OCI-LY7 (cell line): Measurements from ENCODE around the gene TSPAN17. TPM values are rescaled to one million over a fixed set of nuclear protein-coding genes. Genes with fewer than 3 reads are reported as not detected.

ENCODE experiments used
- BruUV-seq: library from RNA; stranded (reverse); fragments of 400-500 nt; replicated peaks from 2 replicates; lab custom pipeline; 2021; lab: Mats Ljungman, UMichigan
- CTCF ChIA-PET: fragments of 300-600 bp; sonication (Branson Sonifier 250); formaldehyde crosslinking; loops from one replicate; lab custom pipeline; 2022; ENCODE audit warnings: antibody characterized with exemption; ENCODE audit not compliant: unreplicated experiment; lab: Charles Lee
- POLR2A ChIA-PET: fragments of 300-600 bp; sonication (Branson Sonifier 250); formaldehyde crosslinking; loops from one replicate; lab custom pipeline; 2022; ENCODE audit warnings: antibody characterized with exemption; lab: Charles Lee
- DNase-seq: peaks from one replicate; pipeline ENCODE4 v3.0.0-alpha.2; 2015; ENCODE audit warnings: low spot score
- H2AFZ ChIP-seq: fragments of 200-600 bp; sonication (generic), shearing (Covaris generic); 2 replicates; pipeline ENCODE4 v1.6.1; 2014; ENCODE audit warnings: mild to moderate bottlenecking, antibody characterized with exemption, low read length, moderate library complexity
- H3K27ac ChIP-seq: fragments of 200-600 bp; sonication (generic); 2 replicates; pipeline ENCODE4 v1.5.1; 2014; ENCODE audit warnings: mixed run types, low read depth, mild to moderate bottlenecking, moderate library complexity, low read length, inconsistent platforms; ENCODE audit not compliant: poor library complexity, severe bottlenecking
- H3K36me3 ChIP-seq: fragments of 200-600 bp; sonication (generic); 2 replicates; pipeline ENCODE4 v1.6.1; 2014; ENCODE audit warnings: mild to moderate bottlenecking, antibody characterized with exemption, low read length, moderate library complexity, mixed read lengths; ENCODE audit not compliant: insufficient read depth
- H3K4me1 ChIP-seq: fragments of 200-600 bp; sonication (generic); 2 replicates; pipeline ENCODE4 v1.5.1; 2014; ENCODE audit warnings: mild to moderate bottlenecking, low read length; ENCODE audit not compliant: insufficient read depth, poor library complexity, severe bottlenecking
- H3K4me2 ChIP-seq: fragments of 200-600 bp; sonication (generic); 2 replicates; pipeline ENCODE4 v1.6.1; 2014; ENCODE audit warnings: mild to moderate bottlenecking, low read length
- H3K4me3 ChIP-seq: fragments of 200-600 bp; sonication (generic); 2 replicates; pipeline ENCODE4 v1.5.1; 2014; ENCODE audit warnings: mild to moderate bottlenecking, low read depth, low read length; ENCODE audit not compliant: poor library complexity, severe bottlenecking
- H3K79me2 ChIP-seq: fragments of 200-600 bp; sonication (generic); 2 replicates; pipeline ENCODE4 v1.6.1; 2016; ENCODE audit warnings: low read depth, mild to moderate bottlenecking, low read length, moderate library complexity, mixed read lengths; ENCODE audit not compliant: insufficient read depth
- H3K9me2 ChIP-seq: fragments of 200-600 bp; sonication (generic); 2 replicates; pipeline ENCODE4 v1.6.1; 2016; ENCODE audit warnings: mild to moderate bottlenecking, low read length, mixed read lengths; ENCODE audit not compliant: insufficient read depth
- H3K9me3 ChIP-seq: fragments of 200-600 bp; sonication (generic); 2 replicates; pipeline ENCODE4 v1.6.1; 2014; ENCODE audit warnings: mild to moderate bottlenecking, mixed run types, low read length, mixed read lengths
- H4K20me1 ChIP-seq: fragments of 200-600 bp; sonication (generic); 2 replicates; pipeline ENCODE4 v1.6.1; 2014; ENCODE audit warnings: mild to moderate bottlenecking, antibody characterized with exemption, low read length, moderate library complexity, mixed read lengths; ENCODE audit not compliant: insufficient read depth
- EZH2phosphoT487 ChIP-seq: fragments of 200-600 bp; sonication (generic); IDR thresholded peaks from 2 replicates; pipeline ENCODE4 v1.6.1; 2018; ENCODE audit warnings: low read depth, borderline replicate concordance, mild to moderate bottlenecking, mixed run types, antibody characterized with exemption, low read length, moderate library complexity, mixed read lengths
- intact Hi-C: fragments of 100-400 bp; cut with micrococcal nuclease; formaldehyde crosslinking; loops from one replicate; pipeline ENCODE4 v1.10.0; 2022; ENCODE audit not compliant: unreplicated experiment
- total RNA-seq, 2 experiments: library from RNA; depleted of rRNA in 1 of 2; stranded (reverse); fragments of >200 nt in 1 of 2; shearing (Covaris generic) in 1 of 2; gene quantifications; 2 replicates each; pipeline ENCODE4 v1.2.3, GENCODE V29; 2014 to 2022
- TF ChIP-seq, protein P1 (sequence below): fragments of 200-600 bp; sonication (generic); conservative IDR thresholded peaks from 2 replicates; pipeline ENCODE4 v1.5.1; 2014; ENCODE audit warnings: mild to moderate bottlenecking, antibody characterized with exemption, low read length, moderate library complexity, mixed read lengths

Gene TSPAN17
- total RNA-seq, 2 experiments from 2014 or later = 9.3 to 23.3 TPM

DNA sequence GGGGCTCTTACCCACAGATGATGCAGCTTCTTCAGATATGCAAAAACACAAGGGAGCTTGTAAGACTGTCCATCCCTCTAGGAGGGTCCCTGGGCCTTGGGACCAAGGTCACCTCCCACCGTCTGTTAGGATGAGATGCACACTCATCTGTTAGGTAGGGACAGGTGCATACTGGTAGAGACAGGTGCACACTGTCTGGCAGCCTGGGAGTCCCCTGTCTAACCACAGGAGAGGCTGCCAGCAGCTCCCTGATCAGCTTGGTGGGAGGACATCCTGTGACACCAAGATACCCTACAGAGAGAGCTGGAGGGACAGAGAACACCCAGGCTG lies 13.2 kb downstream of the TSPAN17 start:
- Histone ChIP-seq H2AFZ (no peak overlapping the region), H3K9me3 (no peaks in the 10 kb centered on the region), H3K9me2 (no peaks in the 10 kb centered on the region), H3K4me3 (no peak overlapping the region), H3K36me3 (no peaks in the 10 kb centered on the region), H3K4me2 (no peak overlapping the region), H3K27ac (no peak overlapping the region), H3K4me1 (peaks cover 5% of the 10 kb centered on the region), H4K20me1 (no peaks in the 10 kb centered on the region), H3K79me2 (no peaks in the 10 kb centered on the region)
- intact Hi-C loops = loop anchor here (1.0 to 10.0 kb wide), 3 partner anchors 298 to 452 kb away; partner anchors contain the start of gene FGFR4
- no peak for TF ChIP-seq EZH2phosphoT487
- TF ChIP-seq, protein P1, sequence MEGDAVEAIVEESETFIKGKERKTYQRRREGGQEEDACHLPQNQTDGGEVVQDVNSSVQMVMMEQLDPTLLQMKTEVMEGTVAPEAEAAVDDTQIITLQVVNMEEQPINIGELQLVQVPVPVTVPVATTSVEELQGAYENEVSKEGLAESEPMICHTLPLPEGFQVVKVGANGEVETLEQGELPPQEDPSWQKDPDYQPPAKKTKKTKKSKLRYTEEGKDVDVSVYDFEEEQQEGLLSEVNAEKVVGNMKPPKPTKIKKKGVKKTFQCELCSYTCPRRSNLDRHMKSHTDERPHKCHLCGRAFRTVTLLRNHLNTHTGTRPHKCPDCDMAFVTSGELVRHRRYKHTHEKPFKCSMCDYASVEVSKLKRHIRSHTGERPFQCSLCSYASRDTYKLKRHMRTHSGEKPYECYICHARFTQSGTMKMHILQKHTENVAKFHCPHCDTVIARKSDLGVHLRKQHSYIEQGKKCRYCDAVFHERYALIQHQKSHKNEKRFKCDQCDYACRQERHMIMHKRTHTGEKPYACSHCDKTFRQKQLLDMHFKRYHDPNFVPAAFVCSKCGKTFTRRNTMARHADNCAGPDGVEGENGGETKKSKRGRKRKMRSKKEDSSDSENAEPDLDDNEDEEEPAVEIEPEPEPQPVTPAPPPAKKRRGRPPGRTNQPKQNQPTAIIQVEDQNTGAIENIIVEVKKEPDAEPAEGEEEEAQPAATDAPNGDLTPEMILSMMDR = no peak
- DNase-seq = no peak
- BruUV-seq = no TSS peak
- CTCF ChIA-PET = interaction anchor here (0.6 to 2.0 kb wide), 15 partner anchors 9 to 453 kb away, joined by 3 to 11 read pairs (median 3); partner anchors contain the start of genes EIF4E1B, SNCB, TSPAN17 and ZNF346
- POLR2A ChIA-PET = interaction anchor here (0.5 to 1.1 kb wide), 8 partner anchors 14 to 460 kb away, joined by 3 to 6 read pairs (median 4); no protein-coding TSS in a partner anchor

DNA sequence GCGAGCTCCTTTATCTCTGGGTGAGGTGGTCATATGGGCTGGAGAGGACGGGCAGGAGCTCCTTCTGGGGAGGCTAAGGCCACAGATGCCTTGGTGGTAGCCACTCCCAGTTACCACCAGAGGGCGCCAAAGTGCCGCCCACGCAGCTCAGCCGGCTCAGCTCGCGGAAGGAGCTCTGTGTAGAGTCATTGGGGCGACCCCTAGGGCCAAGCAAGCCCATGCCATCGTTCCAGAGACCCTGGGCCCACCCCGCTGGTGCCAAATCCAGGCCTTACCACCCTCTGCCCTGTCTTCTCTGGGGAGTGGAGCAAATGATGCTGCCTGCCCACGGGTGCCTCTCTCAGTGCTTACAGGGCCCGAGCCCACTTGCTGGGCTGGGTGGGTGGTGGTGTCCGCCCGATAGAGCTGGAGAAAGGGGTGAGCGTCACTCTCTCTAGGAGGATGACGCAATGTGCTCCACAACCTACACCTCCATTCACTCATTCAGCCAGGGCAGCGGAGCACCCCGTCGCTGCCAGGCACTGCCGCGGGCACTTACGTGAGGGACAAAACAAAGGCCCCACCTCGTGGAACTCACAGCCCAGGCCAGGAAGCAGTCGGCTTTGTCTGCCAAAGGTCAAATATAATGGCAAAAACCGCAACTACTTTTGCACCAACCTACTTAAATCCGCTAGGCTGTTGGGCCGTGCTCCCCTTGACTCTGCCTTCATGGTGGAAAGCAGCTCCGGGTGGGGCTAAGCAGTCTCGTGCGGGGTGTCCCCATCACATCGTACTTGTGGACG lies 13.8 kb downstream of the TSPAN17 start:
- POLR2A ChIA-PET = interaction anchor here (0.5 to 1.1 kb wide), 6 partner anchors 14 to 460 kb away, joined by 3 to 6 read pairs (median 4); no protein-coding TSS in a partner anchor
- intact Hi-C loops = loop anchor here (1.0 to 10.0 kb wide), 3 partner anchors 298 to 451 kb away; partner anchors contain the start of gene FGFR4

More for the DNA sequence above, 13.8 kb downstream of the TSPAN17 start:
- H3K27ac ChIP-seq = no peak overlapping the region
- no peak overlapping the region for H2AFZ ChIP-seq
- TF ChIP-seq, protein P1 = peak; percentile 94
- TF ChIP-seq EZH2phosphoT487 = no peak
- no peak overlapping the region for H3K4me2 ChIP-seq
- no peaks in the 10 kb centered on the region for H3K9me2 ChIP-seq
- no peaks in the 10 kb centered on the region for H3K79me2 ChIP-seq
- peaks cover 5% of the 10 kb centered on the region for H3K4me1 ChIP-seq
- H4K20me1 ChIP-seq = no peaks in the 10 kb centered on the region
- BruUV-seq = no TSS peak
- DNase-seq = peak; percentile 86
- no peak overlapping the region for H3K4me3 ChIP-seq
- CTCF ChIA-PET = interaction anchor here (0.6 to 2.0 kb wide), 16 partner anchors 10 to 453 kb away, joined by 3 to 11 read pairs (median 3); partner anchors contain the start of genes EIF4E1B, SNCB, TSPAN17 and ZNF346
- H3K9me3 ChIP-seq = no peaks in the 10 kb centered on the region
- no peaks in the 10 kb centered on the region for H3K36me3 ChIP-seq
